Muscle layer of duodenum (tissue), 2 donors: ENCODE results near the gene UBQLNL.

Experiments used
- H3K27ac ChIP-seq: one replicate; pipeline ENCODE4 v1.7.0; 2013; ENCODE audit warnings: mild to moderate bottlenecking, low read length
- H3K27me3 ChIP-seq: one replicate; pipeline ENCODE4 v1.7.0; 2013; ENCODE audit warnings: low read depth, mild to moderate bottlenecking, control low read depth, low read length
- H3K36me3 ChIP-seq, 2 donors: one replicate each; pipeline ENCODE4 v1.7.0; 2013; ENCODE audit warnings: low read length in 2 of 2, control low read depth in 1 of 2, mild to moderate bottlenecking in 1 of 2; ENCODE audit not compliant: insufficient read depth in 2 of 2, control insufficient read depth in 1 of 2
- H3K4me1 ChIP-seq, 2 donors: one replicate each; pipeline ENCODE4 v1.7.0; 2013; ENCODE audit warnings: low read length in 2 of 2, mild to moderate bottlenecking in 2 of 2, control low read depth in 1 of 2, moderate library complexity in 1 of 2; ENCODE audit not compliant: insufficient read depth in 2 of 2, control insufficient read depth in 1 of 2
- H3K4me3 ChIP-seq, 2 donors: one replicate each; pipeline ENCODE4 v1.7.0; 2013; ENCODE audit warnings: low read length in 2 of 2, low read depth in 1 of 2, mild to moderate bottlenecking in 1 of 2
- H3K9me3 ChIP-seq, 2 donors: one replicate each; pipeline ENCODE4 v1.7.0; 2013; ENCODE audit warnings: low read length in 2 of 2, control low read depth in 1 of 2, mild to moderate bottlenecking in 1 of 2; ENCODE audit not compliant: control insufficient read depth in 1 of 2
- donor health status: healthy.

Gene UBQLNL

GRCh38 chr11:5476186-5476819 lies 40.2 kb downstream of the UBQLNL start:
- H3K9me3 ChIP-seq = no peaks in the 10 kb centered on the region
- H3K4me1 ChIP-seq = no peaks in the 10 kb centered on the region
- H3K36me3 ChIP-seq = no peaks in the 10 kb centered on the region
- H3K27me3 ChIP-seq = no peaks in the 10 kb centered on the region
- no peak overlapping the region for H3K27ac ChIP-seq
- no peak overlapping the region for H3K4me3 ChIP-seq

- Histone ChIP-seq H3K9me3 (no peaks in the 10 kb centered on the region), H3K36me3 (no peaks in the 10 kb centered on the region), H3K27ac (no peak overlapping the region), H3K27me3 (no peaks in the 10 kb centered on the region), H3K4me1 (no peaks in the 10 kb centered on the region), H3K4me3 (no peak overlapping the region)
Observed at GRCh38 chr11:5473921-5474320, 42.6 kb downstream of the UBQLNL start.

DNA sequence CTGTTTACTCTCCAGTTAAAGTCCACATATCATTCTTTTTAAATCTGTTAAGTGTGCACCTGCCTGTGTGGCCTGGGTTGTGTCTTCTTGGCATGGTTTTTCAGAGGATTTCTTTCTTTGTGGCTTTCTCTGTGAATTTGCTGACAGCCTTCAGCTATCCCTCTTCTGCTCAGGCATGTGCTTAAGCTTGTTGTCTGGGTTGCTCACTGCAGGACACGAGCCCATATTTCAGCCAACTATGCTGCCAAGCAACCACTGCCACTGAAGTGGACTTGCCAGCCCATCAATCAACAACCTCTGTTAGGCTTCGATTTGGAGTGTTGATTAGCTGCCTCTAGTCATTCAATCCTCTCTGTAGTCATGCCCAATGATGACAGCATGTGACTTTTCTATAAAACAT lies 49.0 kb downstream of the UBQLNL start:
- Histone ChIP-seq H3K9me3 (no peaks in the 10 kb centered on the region), H3K4me1 (no peaks in the 10 kb centered on the region), H3K27me3 (no peaks in the 10 kb centered on the region), H3K27ac (no peak overlapping the region), H3K36me3 (no peaks in the 10 kb centered on the region), H3K4me3 (no peak overlapping the region)
